Measurements from ENCODE around the gene ETV2. TPM values are rescaled to one million over a fixed set of nuclear protein-coding genes. Genes with fewer than 3 reads are reported as not detected.
"Not testable (repeated sequence)": the region's sequence is repeated elsewhere in the genome, so short reads cannot be mapped to it uniquely, and the experiment has no call there.

Gene ETV2
- total RNA-seq, 2 experiments from 2014 or later: 0.25 to 1.7 TPM

DNA sequence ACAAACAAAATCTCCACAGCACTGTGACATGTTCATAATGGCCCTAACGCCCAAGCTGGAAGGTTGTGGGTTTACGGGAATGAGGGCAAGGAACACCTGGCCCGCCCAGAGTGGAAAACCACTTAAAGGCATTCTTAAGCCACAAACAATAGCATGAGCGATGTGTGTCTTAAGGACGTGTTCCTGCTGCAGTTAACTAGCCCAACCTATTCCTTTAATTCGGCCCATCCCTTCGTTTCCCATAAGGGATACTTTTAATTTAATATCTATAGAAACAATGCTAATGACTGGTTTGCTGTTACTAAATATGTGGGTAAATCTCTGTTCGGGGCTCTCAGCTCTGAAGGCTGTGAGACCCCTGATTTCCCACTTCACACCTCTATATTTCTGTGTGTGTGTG is 34.4 kb upstream of the ETV2 start:
- H3K36me3 ChIP-seq (ENCODE audit: insufficient read depth, low read length); H3K4me3 ChIP-seq (ENCODE audit: low read depth, low read length, poor library complexity, severe bottlenecking); H3K79me2 ChIP-seq (ENCODE audit: insufficient read depth, low read depth, low read length); H3K9me2 ChIP-seq (ENCODE audit: insufficient read depth, low read length); H3K27ac ChIP-seq (ENCODE audit: low read depth, low read length, poor library complexity, severe bottlenecking); DNase-seq (ENCODE audit: low spot score); H3K9me3 ChIP-seq (ENCODE audit: low read length); intact Hi-C loops (cut with micrococcal nuclease; ENCODE audit: unreplicated experiment); H4K20me1 ChIP-seq (ENCODE audit: insufficient read depth, low read length); H3K4me2 ChIP-seq (ENCODE audit: low read length); BruUV-seq (replicated peaks); H2AFZ ChIP-seq (ENCODE audit: low read length): not testable (repeated sequence)
- CTCF ChIA-PET (ENCODE audit: unreplicated experiment): interaction anchor here (1.0 kb wide), 1 partner anchor 49 kb away, joined by 10 read pairs; no protein-coding TSS in a partner anchor
- H3K4me1 ChIP-seq (ENCODE audit: insufficient read depth, low read length, poor library complexity, severe bottlenecking): peaks cover 21% of the 10 kb centered on the region
- POLR2A ChIA-PET: interaction anchor here (1.7 kb wide), 1 partner anchor 41 kb away, joined by 6 read pairs; the partner anchor contains the start of gene COX6B1

DNA sequence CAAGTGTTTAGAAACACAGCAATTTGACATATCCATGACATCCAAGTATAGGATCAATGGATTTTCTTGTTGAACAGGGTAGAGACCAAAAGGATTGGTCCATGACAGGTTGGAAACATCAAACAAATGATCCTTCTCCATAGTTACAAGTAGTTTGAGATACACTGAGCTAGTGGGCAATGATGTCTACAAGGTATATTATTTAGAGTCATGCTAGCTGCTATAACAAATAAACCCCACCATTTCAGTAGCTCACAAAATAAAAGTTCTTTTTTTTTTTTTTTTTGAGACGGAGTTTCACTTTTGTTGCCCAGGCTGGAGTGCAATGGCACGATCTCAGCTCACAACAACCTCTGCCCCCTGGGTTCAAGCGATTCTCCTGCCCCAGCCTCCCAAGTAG is 33.9 kb upstream of the ETV2 start:
- Histone ChIP-seq H3K36me3 (ENCODE audit: insufficient read depth, low read length) (no peaks in the 10 kb centered on the region), H4K20me1 (ENCODE audit: insufficient read depth, low read length) (no peaks in the 10 kb centered on the region), H3K79me2 (ENCODE audit: insufficient read depth, low read depth, low read length) (no peaks in the 10 kb centered on the region), H3K4me2 (ENCODE audit: low read length) (no peak overlapping the region), H3K27ac (ENCODE audit: low read depth, low read length, poor library complexity, severe bottlenecking) (no peak overlapping the region), H3K4me3 (ENCODE audit: low read depth, low read length, poor library complexity, severe bottlenecking) (no peak overlapping the region), H3K9me2 (ENCODE audit: insufficient read depth, low read length) (no peaks in the 10 kb centered on the region), H3K9me3 (ENCODE audit: low read length) (peaks cover 5% of the 10 kb centered on the region; the same call in 1 of the 2 replicates), H2AFZ (ENCODE audit: low read length) (no peak overlapping the region), H3K4me1 (ENCODE audit: insufficient read depth, low read length, poor library complexity, severe bottlenecking) (peaks cover 23% of the 10 kb centered on the region)
- intact Hi-C loops (cut with micrococcal nuclease; ENCODE audit: unreplicated experiment): no loop called here
- ChIA-PET POLR2A (interaction anchor here (1.7 kb wide), 1 partner anchor 41 kb away, joined by 6 read pairs; the partner anchor contains the start of gene COX6B1), CTCF (ENCODE audit: unreplicated experiment) (interaction anchor here (1.0 kb wide), 1 partner anchor 50 kb away, joined by 10 read pairs; no protein-coding TSS in a partner anchor)
- TF ChIP-seq EZH2phosphoT487 (IDR thresholded peaks at IDR 0.05; ENCODE audit: borderline replicate concordance, low read depth, low read length): no peak
- no TSS peak for BruUV-seq (replicated peaks)
- no peak for DNase-seq (ENCODE audit: low spot score)

DNA sequence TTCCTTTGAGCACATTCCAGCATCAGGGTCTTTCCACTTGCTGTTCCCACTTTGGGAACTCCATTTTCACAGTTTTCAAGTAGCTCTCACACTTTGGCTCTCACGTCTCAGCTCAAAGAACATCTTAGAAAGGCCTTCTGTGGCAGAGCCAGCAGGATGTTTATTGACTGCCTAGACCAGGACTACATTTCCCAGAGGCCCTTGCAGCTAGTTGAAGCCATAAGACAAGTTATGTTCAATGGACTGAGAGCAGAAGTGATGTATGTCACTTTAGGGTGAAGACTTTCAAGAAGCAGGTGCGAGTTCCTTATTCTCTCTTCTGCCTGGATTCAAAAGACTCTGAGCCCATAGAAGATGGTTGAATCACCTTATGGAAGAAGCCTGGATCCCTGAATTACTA is 33.3 kb upstream of the ETV2 start:
- no peak overlapping the region for H3K4me2 ChIP-seq (ENCODE audit: low read length)
- peaks cover 24% of the 10 kb centered on the region for H3K4me1 ChIP-seq (ENCODE audit: insufficient read depth, low read length, poor library complexity, severe bottlenecking)
- H3K36me3 ChIP-seq (ENCODE audit: insufficient read depth, low read length): no peaks in the 10 kb centered on the region
- no peak overlapping the region for H3K27ac ChIP-seq (ENCODE audit: low read depth, low read length, poor library complexity, severe bottlenecking)
- H4K20me1 ChIP-seq (ENCODE audit: insufficient read depth, low read length): no peaks in the 10 kb centered on the region
- POLR2A ChIA-PET: interaction anchor here (1.7 kb wide), 1 partner anchor 40 kb away, joined by 6 read pairs; the partner anchor contains the start of gene COX6B1
- intact Hi-C loops (cut with micrococcal nuclease; ENCODE audit: unreplicated experiment): no loop called here
- BruUV-seq (replicated peaks): no TSS peak
- no peak overlapping the region for H3K4me3 ChIP-seq (ENCODE audit: low read depth, low read length, poor library complexity, severe bottlenecking)
- TF ChIP-seq, protein P1, sequence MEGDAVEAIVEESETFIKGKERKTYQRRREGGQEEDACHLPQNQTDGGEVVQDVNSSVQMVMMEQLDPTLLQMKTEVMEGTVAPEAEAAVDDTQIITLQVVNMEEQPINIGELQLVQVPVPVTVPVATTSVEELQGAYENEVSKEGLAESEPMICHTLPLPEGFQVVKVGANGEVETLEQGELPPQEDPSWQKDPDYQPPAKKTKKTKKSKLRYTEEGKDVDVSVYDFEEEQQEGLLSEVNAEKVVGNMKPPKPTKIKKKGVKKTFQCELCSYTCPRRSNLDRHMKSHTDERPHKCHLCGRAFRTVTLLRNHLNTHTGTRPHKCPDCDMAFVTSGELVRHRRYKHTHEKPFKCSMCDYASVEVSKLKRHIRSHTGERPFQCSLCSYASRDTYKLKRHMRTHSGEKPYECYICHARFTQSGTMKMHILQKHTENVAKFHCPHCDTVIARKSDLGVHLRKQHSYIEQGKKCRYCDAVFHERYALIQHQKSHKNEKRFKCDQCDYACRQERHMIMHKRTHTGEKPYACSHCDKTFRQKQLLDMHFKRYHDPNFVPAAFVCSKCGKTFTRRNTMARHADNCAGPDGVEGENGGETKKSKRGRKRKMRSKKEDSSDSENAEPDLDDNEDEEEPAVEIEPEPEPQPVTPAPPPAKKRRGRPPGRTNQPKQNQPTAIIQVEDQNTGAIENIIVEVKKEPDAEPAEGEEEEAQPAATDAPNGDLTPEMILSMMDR (conservative IDR thresholded peaks at IDR 0.05; ENCODE audit: low read length): no peak
- H3K79me2 ChIP-seq (ENCODE audit: insufficient read depth, low read depth, low read length): peaks cover 5% of the 10 kb centered on the region
- no peaks in the 10 kb centered on the region for H3K9me2 ChIP-seq (ENCODE audit: insufficient read depth, low read length)
- peak; percentile 55 for DNase-seq (ENCODE audit: low spot score)
- peaks cover 5% of the 10 kb centered on the region; the same call in 1 of the 2 replicates for H3K9me3 ChIP-seq (ENCODE audit: low read length)
- H2AFZ ChIP-seq (ENCODE audit: low read length): peak overlapping the region; percentile 26; the same call in 1 of the 2 replicates
- CTCF ChIA-PET (ENCODE audit: unreplicated experiment): interaction anchor here (1.0 kb wide), 1 partner anchor 51 kb away, joined by 10 read pairs; no protein-coding TSS in a partner anchor

Measured in OCI-LY7 (cell line).